GM12878 (cell line): ENCODE results near the gene SEC16A. TPM values are rescaled to one million over a fixed set of nuclear protein-coding genes. Genes with fewer than 3 reads are reported as not detected.

Experiments used
- ATAC-seq: fragments of 200-7000 bp; cut with Tn5 transposase; 3 replicates; pipeline ENCODE4 v1.9.1; 2020; ENCODE audit warnings: mild to moderate bottlenecking, moderate library complexity
- BruUV-seq: library from RNA; stranded (reverse); fragments of 400-500 nt; replicated peaks from 2 replicates; lab custom pipeline; 2021; lab: Mats Ljungman, UMichigan
- CTCF ChIA-PET: fragments of 300-600 bp; sonication (Branson Sonifier 250); formaldehyde crosslinking; extraction: SDS; loops from one replicate; lab custom pipeline; 2021; ENCODE audit warnings: inconsistent platforms; lab: Yijun Ruan, JAX
- POLR2A ChIA-PET: fragments of 350-600 bp; formaldehyde crosslinking; extraction: SDS; loops from one replicate; lab custom pipeline; 2021; ENCODE audit warnings: inconsistent platforms; lab: Charles Lee
- RAD21 ChIA-PET: fragments of 300-600 bp; sonication (Branson Sonifier 250); formaldehyde crosslinking; loops from one replicate; lab custom pipeline; 2023; ENCODE audit warnings: antibody characterized with exemption; ENCODE audit not compliant: unreplicated experiment; lab: Charles Lee
- SMC1A ChIA-PET: fragments of 300-600 bp; sonication (Branson Sonifier 250); formaldehyde crosslinking; loops from one replicate; lab custom pipeline; 2023; ENCODE audit not compliant: unreplicated experiment, uncharacterized antibody; lab: Charles Lee
- DNase-seq: peaks from one replicate; pipeline ENCODE4 v3.0.0-alpha.2; 2011; ENCODE audit warnings: low read depth, low spot score
- FAIRE-seq: peaks from 3 replicates; lab custom pipeline; 2011; peaks lifted over from hg19 to GRCh38; lab: Jason Lieb, UNC
- H2AFZ ChIP-seq: 2 replicates; pipeline ENCODE4 v1.6.0; 2011; ENCODE audit warnings: low read depth, low read length, control low read depth; ENCODE audit not compliant: control insufficient read depth
- H3K27ac ChIP-seq: 2 replicates; pipeline ENCODE4 v1.5.1; 2011; ENCODE audit warnings: control low read depth; ENCODE audit not compliant: control insufficient read depth, insufficient read depth
- H3K27me3 ChIP-seq, 2 experiments: replicated peaks in 1 of 2; 2 replicates each; pipeline versions ENCODE4 v1.6.0 to v1.6.1; 2011; ENCODE audit warnings: low read length in 1 of 2; ENCODE audit not compliant: control insufficient read depth in 2 of 2, insufficient read depth in 2 of 2
- H3K36me3 ChIP-seq, 2 experiments: 2 replicates each; pipeline ENCODE4 v1.5.1; 2011; ENCODE audit warnings: low read length in 1 of 2; ENCODE audit not compliant: control insufficient read depth in 2 of 2, insufficient read depth in 2 of 2
- H3K4me1 ChIP-seq: 2 replicates; pipeline ENCODE4 v1.6.1; 2011; ENCODE audit warnings: mild to moderate bottlenecking, low read length, moderate library complexity, mixed read lengths; ENCODE audit not compliant: control insufficient read depth, insufficient read depth
- H3K4me2 ChIP-seq: 2 replicates; pipeline ENCODE4 v1.6.0; 2011; ENCODE audit warnings: control low read depth; ENCODE audit not compliant: control insufficient read depth, insufficient read depth
- H3K4me3 ChIP-seq: fragments of 200-600 bp; sonication (generic); 2 replicates; pipeline ENCODE4 v1.5.1; 2016
- H3K79me2 ChIP-seq: 2 replicates; pipeline ENCODE4 v1.6.0; 2011; ENCODE audit warnings: low read length; ENCODE audit not compliant: control insufficient read depth, insufficient read depth
- H3K9ac ChIP-seq: 2 replicates; pipeline ENCODE4 v1.8.0; 2011; ENCODE audit warnings: low read length, control low read depth, mixed read lengths; ENCODE audit not compliant: control insufficient read depth, insufficient read depth
- H3K9me3 ChIP-seq: replicated peaks from 3 replicates; pipeline ENCODE4 v1.5.1; 2011; ENCODE audit warnings: mild to moderate bottlenecking, low read length; ENCODE audit not compliant: control insufficient read depth, insufficient read depth
- H4K20me1 ChIP-seq: 2 replicates; pipeline ENCODE4 v1.6.0; 2011; ENCODE audit not compliant: control insufficient read depth, insufficient read depth
- POLR2A ChIP-seq: IDR thresholded peaks from 2 replicates; pipeline ENCODE4 v1.6.1; 2011; ENCODE audit warnings: low read depth, mild to moderate bottlenecking, low read length
- ZBTB40 ChIP-seq: fragments of 450-650 bp; IDR thresholded peaks from 2 replicates; pipeline ENCODE4 v1.6.1; 2016; ENCODE audit warnings: mild to moderate bottlenecking, moderate library complexity, borderline replicate concordance
- WGBS: methylation state at CpG from one replicate; pipeline ENCODE4 v1.1.6; 2016; ENCODE audit warnings: low lambda C conversion rate; ENCODE audit not compliant: insufficient replicate concordance, insufficient coverage; ENCODE audit errors: missing lambda C conversion rate; 5-methylcytosine and 5-hydroxymethylcytosine counted together
- in situ Hi-C: fragments of 300-500 bp; cut with MboI; formaldehyde crosslinking; loops from 9 replicates; pipeline ENCODE4 v1.14.3; 2018; ENCODE audit warnings: mixed read lengths
- intact Hi-C: fragments of 100-400 bp; cut with micrococcal nuclease; formaldehyde crosslinking; loops from one replicate; pipeline ENCODE4 v1.14.2; 2022; ENCODE audit not compliant: unreplicated experiment
- polyA plus RNA-seq, 11 experiments: library from polyadenylated mRNA; depleted of rRNA in 4 of 11; unstranded in 6 of 11; stranded (reverse) in 5 of 11; fragments of >200 nt; fragmentation: Nextera tagmentation in 4 of 11; fragmentation: Illumina TruSeq in 1 of 11; extraction: Ambion mirVana in 4 of 11; extraction: Trizol in 1 of 11; gene quantifications; 1 replicate in 1 of 11; 2 replicates in 10 of 11; pipeline versions ENCODE4 v1.2.1 to v1.2.3, GENCODE V29; 2011 to 2016; ENCODE audit warnings: inconsistent platforms in 2 of 11, missing spikeins in 2 of 11, low read depth in 1 of 11
- total RNA-seq, 4 experiments: library from RNA; depleted of rRNA in 3 of 4; stranded (reverse); fragments of >200 nt in 3 of 4; fragmentation: Illumina TruSeq in 1 of 4; extraction: Trizol in 1 of 4; gene quantifications; 2 replicates each; pipeline versions ENCODE4 v1.2.1 to v1.2.3, GENCODE V29; 2013 to 2021
- TF ChIP-seq, protein P1 (sequence below): IDR thresholded peaks from 2 replicates; pipeline ENCODE4 v1.6.1; 2011; ENCODE audit warnings: mild to moderate bottlenecking, low read depth, low read length, moderate library complexity; ENCODE audit not compliant: insufficient replicate concordance

Gene SEC16A
- total and polyA plus RNA-seq, 10 of the 15 experiments (the other 5 are each of a cell fraction or from before 2014, with no cell fraction given) = 9.9 to 59.1 (median 21.7) TPM

GRCh38 chr9:136476369-136477150, 6.3 kb downstream of the SEC16A start:
- POLR2A ChIA-PET = no interaction called here
- WGBS = 98% methylated on average over 25 of the region's 25 CpGs
- H3K36me3 ChIP-seq = peaks cover 35 to 36% of the 10 kb centered on the region in 2 experiments
- in situ Hi-C loops (no loop called here), intact Hi-C loops (no loop called here)
- no peak for ATAC-seq
- CTCF ChIA-PET = interaction anchor here (1.0 kb wide), 1 partner anchor 92 kb away, joined by 4 read pairs; no protein-coding TSS in a partner anchor
- H3K4me3 ChIP-seq = no peak overlapping the region
- H3K79me2 ChIP-seq = peaks cover 27% of the 10 kb centered on the region
- H3K27ac ChIP-seq = no peak overlapping the region
- SMC1A ChIA-PET = no interaction called here
- no peak for FAIRE-seq
- peak; percentile 52; the same call in 1 of the 2 replicates for TF ChIP-seq POLR2A
- TF ChIP-seq, protein P1, sequence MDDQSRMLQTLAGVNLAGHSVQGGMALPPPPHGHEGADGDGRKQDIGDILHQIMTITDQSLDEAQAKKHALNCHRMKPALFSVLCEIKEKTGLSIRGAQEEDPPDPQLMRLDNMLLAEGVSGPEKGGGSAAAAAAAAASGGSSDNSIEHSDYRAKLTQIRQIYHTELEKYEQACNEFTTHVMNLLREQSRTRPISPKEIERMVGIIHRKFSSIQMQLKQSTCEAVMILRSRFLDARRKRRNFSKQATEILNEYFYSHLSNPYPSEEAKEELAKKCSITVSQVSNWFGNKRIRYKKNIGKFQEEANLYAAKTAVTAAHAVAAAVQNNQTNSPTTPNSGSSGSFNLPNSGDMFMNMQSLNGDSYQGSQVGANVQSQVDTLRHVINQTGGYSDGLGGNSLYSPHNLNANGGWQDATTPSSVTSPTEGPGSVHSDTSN = no peak
- TF ChIP-seq ZBTB40 = no peak
- no TSS peak for BruUV-seq
- no peak overlapping the region for H3K9ac ChIP-seq
- no peaks in the 10 kb centered on the region for H3K4me1 ChIP-seq
- H3K4me2 ChIP-seq = no peak overlapping the region
- no peak for DNase-seq
- H2AFZ ChIP-seq = no peak overlapping the region
- no peaks in the 10 kb centered on the region for H3K27me3 ChIP-seq
- H3K9me3 ChIP-seq = no peaks in the 10 kb centered on the region
- peaks cover under 1% of the 10 kb centered on the region for H4K20me1 ChIP-seq
- RAD21 ChIA-PET = no interaction called here
